Fibroblast of mammary gland (primary cell): ENCODE data around the gene SLC22A4.

Experiments used
- DNase-seq: peaks from one replicate; pipeline ENCODE4 v3.0.0-alpha.2; 2010; ENCODE audit warnings: low read depth
- H3K4me3 ChIP-seq: 2 replicates; pipeline ENCODE4 v1.5.1; 2011; ENCODE audit warnings: low read depth, mild to moderate bottlenecking, low read length, moderate library complexity; ENCODE audit not compliant: control insufficient read depth
- CTCF ChIP-seq: conservative IDR thresholded peaks from 2 replicates; pipeline ENCODE4 v1.5.1; 2011; ENCODE audit warnings: low read depth, low read length, inconsistent platforms; ENCODE audit not compliant: control insufficient read depth, insufficient read depth

SLC22A4 gene

GRCh38 chr5:132363431-132364112, 69.4 kb downstream of the SLC22A4 start:
- DNase-seq = peak; percentile 97
- no peak for TF ChIP-seq CTCF
- no peak overlapping the region for H3K4me3 ChIP-seq

GRCh38 chr5:132364319-132364718, 70.1 kb downstream of the SLC22A4 start:
- no peak for TF ChIP-seq CTCF
- H3K4me3 ChIP-seq = no peak overlapping the region
- peak; percentile 95 for DNase-seq

GRCh38 chr5:132365213-132365612, 71.0 kb downstream of the SLC22A4 start:
- no peak for TF ChIP-seq CTCF
- H3K4me3 ChIP-seq = no peak overlapping the region
- DNase-seq = peak; percentile 57

- no peak for TF ChIP-seq CTCF
- no peak for DNase-seq
- H3K4me3 ChIP-seq = no peak overlapping the region
Measured at GRCh38 chr5:132368186-132368585, 74.0 kb downstream of the SLC22A4 start.

- no peak for DNase-seq
- no peak for TF ChIP-seq CTCF
- peak overlapping the region; percentile 57 for H3K4me3 ChIP-seq
Measured at GRCh38 chr5:132369007-132369473, 74.8 kb downstream of the SLC22A4 start.

- TF ChIP-seq CTCF = no peak
- DNase-seq = no peak
- peak within 1 kb of the TSS; percentile 57 for H3K4me3 ChIP-seq
Measured at GRCh38 chr5:132369474-132370180, 75.4 kb downstream of the SLC22A4 start, which contains the start of gene SLC22A5. Gene SLC22A5, plus strand, starts transcription at chr5:132369710. Its CDS starts 263 bp downstream, at chr5:132369973.
